ENCODE data around the gene CEACAM1. TPM values are rescaled to one million over a fixed set of nuclear protein-coding genes. Genes with fewer than 3 reads are reported as not detected.

The CEACAM1 gene
- total and polyA plus RNA-seq, 2 experiments from 2014 or later = 0.63 to 3.0 TPM

DNA sequence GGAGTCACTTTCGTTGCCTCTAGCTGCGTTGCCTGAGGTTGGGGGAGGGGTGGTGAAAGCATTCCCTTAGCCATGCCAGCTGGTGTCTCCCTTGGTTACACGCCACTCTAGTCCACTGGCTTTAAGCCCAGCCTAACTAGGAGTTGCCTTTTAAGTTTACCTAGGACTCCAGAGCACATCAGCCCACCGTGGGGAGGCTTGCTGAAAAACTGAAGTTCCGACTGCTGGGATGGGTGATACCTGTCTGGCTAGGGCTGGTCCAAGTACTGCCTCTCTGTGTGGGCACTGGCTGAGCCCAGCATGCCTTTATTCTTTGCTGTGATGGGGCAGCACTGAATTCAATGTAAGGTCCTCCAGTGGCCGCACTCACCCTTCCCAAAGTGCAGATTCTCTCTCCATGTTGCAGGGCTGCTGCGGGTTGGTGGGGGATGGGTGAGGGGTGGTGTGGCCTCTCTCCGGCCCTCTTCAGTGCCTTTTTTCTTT, 11.8 kb upstream of the CEACAM1 start:
- H3K9me2 ChIP-seq (ENCODE audit: insufficient read depth) = no peaks in the 10 kb centered on the region
- H3K27ac ChIP-seq (ENCODE audit: low read depth) = no peak overlapping the region
- no peaks in the 10 kb centered on the region for H3K36me3 ChIP-seq (ENCODE audit: insufficient read depth)
- H4K20me1 ChIP-seq (replicated peaks; ENCODE audit: insufficient read depth) = no peaks in the 10 kb centered on the region
- peak overlapping the region; percentile 49 for H3K4me2 ChIP-seq
- peak; percentile 70 for DNase-seq (ENCODE audit: low spot score)
- H3K9me3 Mint-ChIP-seq = no peaks in the 10 kb centered on the region
- H3K4me3 Mint-ChIP-seq = no peak overlapping the region; the same call in 2 of the 3 replicates
- H3F3A ChIP-seq (replicated peaks; ENCODE audit: low read depth) = no peaks in the 10 kb centered on the region
- H3K36me3 Mint-ChIP-seq (ENCODE audit: low read depth) = no peaks in the 10 kb centered on the region
- H3K4me1 Mint-ChIP-seq = peaks cover 16% of the 10 kb centered on the region
- peaks cover 31% of the 10 kb centered on the region for H3K4me1 ChIP-seq (ENCODE audit: insufficient read depth)
- TF ChIP-seq, protein P1, sequence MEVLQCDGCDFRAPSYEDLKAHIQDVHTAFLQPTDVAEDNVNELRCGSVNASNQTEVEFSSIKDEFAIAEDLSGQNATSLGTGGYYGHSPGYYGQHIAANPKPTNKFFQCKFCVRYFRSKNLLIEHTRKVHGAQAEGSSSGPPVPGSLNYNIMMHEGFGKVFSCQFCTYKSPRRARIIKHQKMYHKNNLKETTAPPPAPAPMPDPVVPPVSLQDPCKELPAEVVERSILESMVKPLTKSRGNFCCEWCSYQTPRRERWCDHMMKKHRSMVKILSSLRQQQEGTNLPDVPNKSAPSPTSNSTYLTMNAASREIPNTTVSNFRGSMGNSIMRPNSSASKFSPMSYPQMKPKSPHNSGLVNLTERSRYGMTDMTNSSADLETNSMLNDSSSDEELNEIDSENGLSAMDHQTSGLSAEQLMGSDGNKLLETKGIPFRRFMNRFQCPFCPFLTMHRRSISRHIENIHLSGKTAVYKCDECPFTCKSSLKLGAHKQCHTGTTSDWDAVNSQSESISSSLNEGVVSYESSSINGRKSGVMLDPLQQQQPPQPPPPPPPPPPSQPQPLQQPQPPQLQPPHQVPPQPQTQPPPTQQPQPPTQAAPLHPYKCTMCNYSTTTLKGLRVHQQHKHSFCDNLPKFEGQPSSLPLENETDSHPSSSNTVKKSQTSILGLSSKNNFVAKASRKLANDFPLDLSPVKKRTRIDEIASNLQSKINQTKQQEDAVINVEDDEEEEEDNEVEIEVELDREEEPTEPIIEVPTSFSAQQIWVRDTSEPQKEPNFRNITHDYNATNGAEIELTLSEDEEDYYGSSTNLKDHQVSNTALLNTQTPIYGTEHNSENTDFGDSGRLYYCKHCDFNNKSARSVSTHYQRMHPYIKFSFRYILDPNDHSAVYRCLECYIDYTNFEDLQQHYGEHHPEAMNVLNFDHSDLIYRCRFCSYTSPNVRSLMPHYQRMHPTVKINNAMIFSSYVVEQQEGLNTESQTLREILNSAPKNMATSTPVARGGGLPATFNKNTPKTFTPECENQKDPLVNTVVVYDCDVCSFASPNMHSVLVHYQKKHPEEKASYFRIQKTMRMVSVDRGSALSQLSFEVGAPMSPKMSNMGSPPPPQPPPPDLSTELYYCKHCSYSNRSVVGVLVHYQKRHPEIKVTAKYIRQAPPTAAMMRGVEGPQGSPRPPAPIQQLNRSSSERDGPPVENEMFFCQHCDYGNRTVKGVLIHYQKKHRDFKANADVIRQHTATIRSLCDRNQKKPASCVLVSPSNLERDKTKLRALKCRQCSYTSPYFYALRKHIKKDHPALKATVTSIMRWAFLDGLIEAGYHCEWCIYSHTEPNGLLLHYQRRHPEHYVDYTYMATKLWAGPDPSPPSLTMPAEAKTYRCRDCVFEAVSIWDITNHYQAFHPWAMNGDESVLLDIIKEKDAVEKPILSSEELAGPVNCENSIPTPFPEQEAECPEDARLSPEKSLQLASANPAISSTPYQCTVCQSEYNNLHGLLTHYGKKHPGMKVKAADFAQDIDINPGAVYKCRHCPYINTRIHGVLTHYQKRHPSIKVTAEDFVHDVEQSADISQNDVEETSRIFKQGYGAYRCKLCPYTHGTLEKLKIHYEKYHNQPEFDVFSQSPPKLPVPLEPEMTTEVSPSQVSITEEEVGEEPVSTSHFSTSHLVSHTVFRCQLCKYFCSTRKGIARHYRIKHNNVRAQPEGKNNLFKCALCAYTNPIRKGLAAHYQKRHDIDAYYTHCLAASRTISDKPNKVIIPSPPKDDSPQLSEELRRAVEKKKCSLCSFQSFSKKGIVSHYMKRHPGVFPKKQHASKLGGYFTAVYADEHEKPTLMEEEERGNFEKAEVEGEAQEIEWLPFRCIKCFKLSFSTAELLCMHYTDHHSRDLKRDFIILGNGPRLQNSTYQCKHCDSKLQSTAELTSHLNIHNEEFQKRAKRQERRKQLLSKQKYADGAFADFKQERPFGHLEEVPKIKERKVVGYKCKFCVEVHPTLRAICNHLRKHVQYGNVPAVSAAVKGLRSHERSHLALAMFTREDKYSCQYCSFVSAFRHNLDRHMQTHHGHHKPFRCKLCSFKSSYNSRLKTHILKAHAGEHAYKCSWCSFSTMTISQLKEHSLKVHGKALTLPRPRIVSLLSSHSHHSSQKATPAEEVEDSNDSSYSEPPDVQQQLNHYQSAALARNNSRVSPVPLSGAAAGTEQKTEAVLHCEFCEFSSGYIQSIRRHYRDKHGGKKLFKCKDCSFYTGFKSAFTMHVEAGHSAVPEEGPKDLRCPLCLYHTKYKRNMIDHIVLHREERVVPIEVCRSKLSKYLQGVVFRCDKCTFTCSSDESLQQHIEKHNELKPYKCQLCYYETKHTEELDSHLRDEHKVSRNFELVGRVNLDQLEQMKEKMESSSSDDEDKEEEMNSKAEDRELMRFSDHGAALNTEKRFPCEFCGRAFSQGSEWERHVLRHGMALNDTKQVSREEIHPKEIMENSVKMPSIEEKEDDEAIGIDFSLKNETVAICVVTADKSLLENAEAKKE (CRISPR knock-in tag; IDR thresholded peaks at IDR 0.05) = no peak
- TF ChIP-seq, protein P2, sequence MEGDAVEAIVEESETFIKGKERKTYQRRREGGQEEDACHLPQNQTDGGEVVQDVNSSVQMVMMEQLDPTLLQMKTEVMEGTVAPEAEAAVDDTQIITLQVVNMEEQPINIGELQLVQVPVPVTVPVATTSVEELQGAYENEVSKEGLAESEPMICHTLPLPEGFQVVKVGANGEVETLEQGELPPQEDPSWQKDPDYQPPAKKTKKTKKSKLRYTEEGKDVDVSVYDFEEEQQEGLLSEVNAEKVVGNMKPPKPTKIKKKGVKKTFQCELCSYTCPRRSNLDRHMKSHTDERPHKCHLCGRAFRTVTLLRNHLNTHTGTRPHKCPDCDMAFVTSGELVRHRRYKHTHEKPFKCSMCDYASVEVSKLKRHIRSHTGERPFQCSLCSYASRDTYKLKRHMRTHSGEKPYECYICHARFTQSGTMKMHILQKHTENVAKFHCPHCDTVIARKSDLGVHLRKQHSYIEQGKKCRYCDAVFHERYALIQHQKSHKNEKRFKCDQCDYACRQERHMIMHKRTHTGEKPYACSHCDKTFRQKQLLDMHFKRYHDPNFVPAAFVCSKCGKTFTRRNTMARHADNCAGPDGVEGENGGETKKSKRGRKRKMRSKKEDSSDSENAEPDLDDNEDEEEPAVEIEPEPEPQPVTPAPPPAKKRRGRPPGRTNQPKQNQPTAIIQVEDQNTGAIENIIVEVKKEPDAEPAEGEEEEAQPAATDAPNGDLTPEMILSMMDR (conservative IDR thresholded peaks at IDR 0.05; ENCODE audit: low read depth in 2 of 2) = no peak
- peak; percentile 62 for ATAC-seq
- H3K27ac Mint-ChIP-seq = no peak overlapping the region
- H3K27me3 ChIP-seq (ENCODE audit: insufficient read depth) = no peaks in the 10 kb centered on the region
- peaks cover 6% of the 10 kb centered on the region for H3K27me3 Mint-ChIP-seq (ENCODE audit: insufficient read depth, low read depth, poor library complexity)
- no peaks in the 10 kb centered on the region for H3K79me2 ChIP-seq (replicated peaks; ENCODE audit: insufficient read depth)
- peak overlapping the region; percentile 88 for H2AFZ ChIP-seq
- peak overlapping the region; percentile 19; the same call in 1 of the 2 replicates for H3K4me3 ChIP-seq

Measured in GM23338 (cell line).